Osteoblast (primary cell): ENCODE measurements around the gene SCAANT1. TPM values are rescaled to one million over a fixed set of nuclear protein-coding genes. Genes with fewer than 3 reads are reported as not detected.

Experiments used
- DNase-seq: peaks from one replicate; pipeline ENCODE4 v3.0.0; 2011; ENCODE audit warnings: low spot score, mixed read lengths; ENCODE audit not compliant: insufficient read length; ENCODE audit errors: missing footprints
- H2AFZ ChIP-seq: 2 replicates; pipeline ENCODE4 v1.6.0; 2011; ENCODE audit warnings: mild to moderate bottlenecking, low read length
- H3K27ac ChIP-seq: 2 replicates; pipeline ENCODE4 v1.5.1; 2011; ENCODE audit warnings: mild to moderate bottlenecking, low read depth, low read length, moderate library complexity
- H3K27me3 ChIP-seq: 2 replicates; pipeline ENCODE4 v1.6.0; 2012; ENCODE audit warnings: mild to moderate bottlenecking, control low read depth, inconsistent platforms, low read length, moderate library complexity; ENCODE audit not compliant: insufficient read depth
- H3K36me3 ChIP-seq: 2 replicates; pipeline ENCODE4 v1.5.1; 2011; ENCODE audit warnings: mild to moderate bottlenecking, low read length, control low read depth, moderate library complexity; ENCODE audit not compliant: insufficient read depth
- H3K4me1 ChIP-seq: 2 replicates; pipeline ENCODE4 v1.5.1; 2011; ENCODE audit warnings: mild to moderate bottlenecking, low read length, control low read depth, moderate library complexity; ENCODE audit not compliant: insufficient read depth
- H3K4me2 ChIP-seq: 2 replicates; pipeline ENCODE4 v1.6.0; 2011; ENCODE audit warnings: mild to moderate bottlenecking, low read length; ENCODE audit not compliant: insufficient read depth
- H3K4me3 ChIP-seq: fragments of 200-600 bp; sonication (generic); 3 replicates; pipeline ENCODE4 v1.5.1; 2012; ENCODE audit warnings: mild to moderate bottlenecking, low read length, inconsistent platforms; ENCODE audit not compliant: insufficient read depth
- H3K79me2 ChIP-seq: 2 replicates; pipeline ENCODE4 v1.6.0; 2012; ENCODE audit warnings: mild to moderate bottlenecking, low read length, control low read depth, inconsistent platforms; ENCODE audit not compliant: insufficient read depth
- H3K9me3 ChIP-seq: 2 replicates; pipeline ENCODE4 v1.5.1; 2011; ENCODE audit warnings: low read depth, low read length, control low read depth
- H4K20me1 ChIP-seq: 2 replicates; pipeline ENCODE4 v1.6.0; 2012; ENCODE audit warnings: mild to moderate bottlenecking, low read length, control low read depth; ENCODE audit not compliant: insufficient read depth
- CTCF ChIP-seq: IDR thresholded peaks from 2 replicates; pipeline ENCODE4 v1.5.1; 2011; ENCODE audit warnings: mild to moderate bottlenecking, low read depth, low read length, moderate library complexity; ENCODE audit errors: extremely low read depth
- total RNA-seq: library from RNA; depleted of rRNA; stranded (reverse); fragments of >200 nt; gene quantifications from 2 replicates; pipeline ENCODE4 v1.2.3, GENCODE V29; 2012

The SCAANT1 gene
- total RNA-seq, 1 donor = not detected

- H3K9me3 ChIP-seq = no peaks in the 10 kb centered on the region
- H3K27ac ChIP-seq = no peak overlapping the region
- peaks cover 26% of the 10 kb centered on the region for H3K4me1 ChIP-seq
- no peak for TF ChIP-seq CTCF
- peaks cover 54% of the 10 kb centered on the region for H3K79me2 ChIP-seq
- H3K4me3 ChIP-seq = no peak overlapping the region
- no peaks in the 10 kb centered on the region for H3K27me3 ChIP-seq
- H4K20me1 ChIP-seq = peaks cover 6% of the 10 kb centered on the region
- H2AFZ ChIP-seq = no peak overlapping the region
- no peak for DNase-seq
- H3K36me3 ChIP-seq = peaks cover 4% of the 10 kb centered on the region
- no peak overlapping the region for H3K4me2 ChIP-seq
Measured at GRCh38 chr3:63908776-63909175, 3.4 kb downstream of the SCAANT1 start.

- Histone ChIP-seq H4K20me1 (peaks cover under 1% of the 10 kb centered on the region), H3K9me3 (no peaks in the 10 kb centered on the region), H3K36me3 (peaks cover 2% of the 10 kb centered on the region), H3K27me3 (no peaks in the 10 kb centered on the region), H3K4me1 (peaks cover 26% of the 10 kb centered on the region), H3K4me3 (no peak overlapping the region), H3K79me2 (peaks cover 49% of the 10 kb centered on the region), H3K4me2 (no peak overlapping the region), H3K27ac (no peak overlapping the region), H2AFZ (no peak overlapping the region)
- TF ChIP-seq CTCF = peak; percentile 53
- DNase-seq = peak; percentile 59
Measured at GRCh38 chr3:63908081-63908736, 4.0 kb downstream of the SCAANT1 start.

- Histone ChIP-seq H3K9me3 (no peaks in the 10 kb centered on the region), H3K79me2 (peaks cover 53% of the 10 kb centered on the region), H3K27ac (no peak overlapping the region), H2AFZ (no peak overlapping the region), H3K4me2 (no peak overlapping the region), H3K4me1 (peaks cover 19% of the 10 kb centered on the region), H3K27me3 (no peaks in the 10 kb centered on the region), H3K4me3 (no peak overlapping the region), H4K20me1 (no peaks in the 10 kb centered on the region), H3K36me3 (peaks cover 4% of the 10 kb centered on the region)
- DNase-seq = peak; percentile 54
- TF ChIP-seq CTCF = no peak
Measured at GRCh38 chr3:63905731-63906620, 6.2 kb downstream of the SCAANT1 start.

DNA sequence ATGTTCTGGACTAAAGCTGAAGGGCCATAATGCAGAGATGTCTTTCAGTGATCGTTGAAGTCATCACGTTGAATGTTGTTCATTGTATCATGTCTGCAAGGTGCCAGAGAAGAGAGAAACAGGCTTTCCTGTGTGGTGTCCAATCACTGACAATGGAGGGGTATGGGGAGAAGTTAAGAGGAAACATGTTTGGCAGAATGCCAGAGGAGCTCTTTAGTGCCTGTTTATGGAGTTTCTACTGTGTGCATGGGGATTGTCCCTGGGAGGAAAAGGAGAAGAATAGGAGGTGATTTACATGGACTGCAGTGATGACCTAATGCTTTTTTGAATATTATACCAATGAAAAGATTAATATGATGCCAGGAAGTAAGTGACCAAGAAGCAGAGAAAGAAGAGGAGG is 11.7 kb downstream of the SCAANT1 start:
- Histone ChIP-seq H3K36me3 (peaks cover 16% of the 10 kb centered on the region), H3K4me2 (no peak overlapping the region), H3K27me3 (no peaks in the 10 kb centered on the region), H3K4me3 (no peak overlapping the region), H3K9me3 (no peaks in the 10 kb centered on the region), H3K27ac (no peak overlapping the region), H3K79me2 (peaks cover 41% of the 10 kb centered on the region), H2AFZ (no peak overlapping the region), H3K4me1 (peaks cover 26% of the 10 kb centered on the region), H4K20me1 (peaks cover 8% of the 10 kb centered on the region)
- no peak for TF ChIP-seq CTCF
- peak; percentile 37 for DNase-seq
